Osteocyte (in vitro differentiated cells): ENCODE results near the gene OVOL1. TPM values are rescaled to one million over a fixed set of nuclear protein-coding genes. Genes with fewer than 3 reads are reported as not detected.
A peak's percentile ranks its signal among the peaks of the same experiment; 100 is the strongest.

Source experiments
- DNase-seq: peaks from one replicate; pipeline ENCODE4 v3.0.0; 2021; ENCODE audit warnings: mixed read lengths; ENCODE audit not compliant: unreplicated experiment; ENCODE audit errors: extremely low spot score
- H3K27ac Mint-ChIP-seq: one replicate; pipeline ENCODE4 v1.8.0; 2021; ENCODE audit warnings: mild to moderate bottlenecking, mixed read lengths; ENCODE audit not compliant: unreplicated experiment
- H3K27me3 Mint-ChIP-seq: one replicate; pipeline ENCODE4 v1.8.0; 2021; ENCODE audit warnings: mixed read lengths; ENCODE audit not compliant: unreplicated experiment
- H3K36me3 Mint-ChIP-seq: one replicate; pipeline ENCODE4 v1.8.0; 2021; ENCODE audit warnings: mixed read lengths; ENCODE audit not compliant: unreplicated experiment
- H3K4me1 Mint-ChIP-seq: one replicate; pipeline ENCODE4 v1.8.0; 2021; ENCODE audit warnings: mixed read lengths; ENCODE audit not compliant: unreplicated experiment
- H3K4me3 Mint-ChIP-seq: one replicate; pipeline ENCODE4 v1.8.0; 2021; ENCODE audit warnings: mild to moderate bottlenecking, moderate library complexity, mixed read lengths; ENCODE audit not compliant: unreplicated experiment
- H3K9me3 Mint-ChIP-seq: one replicate; pipeline ENCODE4 v1.8.0; 2021; ENCODE audit warnings: mixed read lengths; ENCODE audit not compliant: unreplicated experiment
- CTCF ChIP-seq: fragments of 200-600 bp; sonication (generic); IDR thresholded peaks from 2 replicates; pipeline ENCODE4 v1.5.0; 2021; ENCODE audit warnings: antibody characterized with exemption, mild to moderate bottlenecking, moderate library complexity
- total RNA-seq: library from RNA; stranded (reverse); gene quantifications from 2 replicates; pipeline ENCODE4 v1.2.1, GENCODE V29; 2021

OVOL1 gene
- total RNA-seq, 1 donor from 2014 or later = not detected

GRCh38 chr11:65780770-65781151 is 6.1 kb upstream of the OVOL1 start, which contains the start of gene AP5B1:
AP5B1 (minus strand) TSS chr11:65780976; CDS start chr11:65780591, 385 bp downstream.
- H3K36me3 Mint-ChIP-seq = peaks cover 9% of the 10 kb centered on the region
- no peak for DNase-seq
- H3K4me1 Mint-ChIP-seq = peaks cover 11% of the 10 kb centered on the region

GRCh38 chr11:65781152-65781961 is 5.5 kb upstream of the OVOL1 start:
- Mint-ChIP-seq H3K4me1 (peaks cover 11% of the 10 kb centered on the region), H3K36me3 (peaks cover 8% of the 10 kb centered on the region), H3K9me3 (no peaks in the 10 kb centered on the region), H3K27ac (no peak overlapping the region), H3K4me3 (peak overlapping the region; percentile 42), H3K27me3 (peaks cover 21% of the 10 kb centered on the region)
- TF ChIP-seq CTCF = peak; percentile 47
- no peak for DNase-seq

More at GRCh38 chr11:65780770-65781151, 6.1 kb upstream of the OVOL1 start, which contains the start of gene AP5B1:
- peak within 1 kb of the TSS; percentile 84 for H3K27ac Mint-ChIP-seq
- peak within 1 kb of the TSS; percentile 87 for H3K4me3 Mint-ChIP-seq
- H3K9me3 Mint-ChIP-seq = no peaks in the 10 kb centered on the region
- TF ChIP-seq CTCF = no peak
- H3K27me3 Mint-ChIP-seq = peaks cover 17% of the 10 kb centered on the region

GRCh38 chr11:65781962-65782815 is 4.7 kb upstream of the OVOL1 start:
- H3K27ac Mint-ChIP-seq = no peak overlapping the region
- peaks cover 13% of the 10 kb centered on the region for H3K4me1 Mint-ChIP-seq
- no peak for TF ChIP-seq CTCF
- H3K36me3 Mint-ChIP-seq = no peaks in the 10 kb centered on the region
- no peak for DNase-seq
- H3K9me3 Mint-ChIP-seq = no peaks in the 10 kb centered on the region
- peaks cover 22% of the 10 kb centered on the region for H3K27me3 Mint-ChIP-seq
- peak overlapping the region; percentile 29 for H3K4me3 Mint-ChIP-seq

GRCh38 chr11:65782816-65783228 is 4.0 kb upstream of the OVOL1 start:
- TF ChIP-seq CTCF = no peak
- peaks cover 24% of the 10 kb centered on the region for H3K27me3 Mint-ChIP-seq
- no peak overlapping the region for H3K27ac Mint-ChIP-seq
- H3K4me3 Mint-ChIP-seq = no peak overlapping the region
- peaks cover 13% of the 10 kb centered on the region for H3K4me1 Mint-ChIP-seq
- no peaks in the 10 kb centered on the region for H3K9me3 Mint-ChIP-seq
- no peak for DNase-seq
- no peaks in the 10 kb centered on the region for H3K36me3 Mint-ChIP-seq
